GM18868 (cell line): Measurements from ENCODE around the gene NFIX.
"Not testable (repeated sequence)": the region's sequence is repeated elsewhere in the genome, so short reads cannot be mapped to it uniquely, and the experiment has no call there.

ENCODE experiments used
- ATAC-seq: cut with Tn5 transposase; IDR thresholded peaks from one replicate; pipeline ENCODE4 v1.9.1; 2021; ENCODE audit warnings: mild to moderate bottlenecking, moderate library complexity; ENCODE audit not compliant: unreplicated experiment

The NFIX gene

DNA sequence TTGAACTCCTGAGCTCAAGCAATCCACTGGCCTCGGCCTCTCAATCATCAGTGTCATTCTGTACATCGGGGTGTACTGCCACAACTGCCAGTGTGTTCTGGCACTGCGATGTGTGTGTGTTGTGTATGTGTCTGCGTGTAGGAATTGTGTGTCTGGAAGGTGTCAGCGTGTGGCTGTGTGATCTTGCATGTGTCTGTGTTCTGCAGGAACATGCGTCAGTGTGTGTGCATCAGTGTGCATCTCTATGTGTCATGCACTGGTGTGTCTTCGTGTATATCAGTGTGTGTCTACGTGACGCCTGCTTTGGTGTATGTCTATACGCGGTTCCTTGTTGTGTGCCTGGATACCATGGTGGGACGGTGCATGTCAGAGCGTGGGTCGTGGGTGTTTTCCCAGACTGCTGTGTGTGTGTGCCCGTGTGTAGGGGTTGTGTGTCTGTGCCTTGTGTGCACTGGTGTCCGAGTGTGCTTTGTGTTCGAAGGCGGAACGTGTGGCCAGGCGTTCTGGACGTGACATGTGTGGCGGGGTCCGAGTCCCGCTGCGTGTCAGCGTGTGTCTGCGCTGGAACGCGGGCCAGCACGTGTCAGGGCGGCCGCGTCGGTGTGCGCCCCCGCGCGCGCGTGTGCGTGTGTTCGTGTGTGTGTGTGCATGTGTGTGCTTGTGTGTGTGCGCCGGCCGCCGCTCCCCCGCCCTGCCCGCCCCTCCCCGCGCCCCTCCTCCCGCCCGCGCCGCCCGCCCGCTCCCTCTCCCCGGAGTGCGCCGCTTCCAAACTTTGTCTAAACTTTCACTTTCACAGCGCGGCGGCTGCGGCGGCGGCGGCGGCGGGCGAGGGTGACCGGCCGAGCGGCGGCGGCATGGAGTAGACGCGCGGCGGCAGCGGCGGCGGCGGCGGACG, at the start of gene NFIX:
Gene NFIX, plus strand, starts transcription at position 775 of the 895 bp plus-strand sequence. CDS start 363 bp downstream, outside the sequence.
- ATAC-seq = no peak

DNA sequence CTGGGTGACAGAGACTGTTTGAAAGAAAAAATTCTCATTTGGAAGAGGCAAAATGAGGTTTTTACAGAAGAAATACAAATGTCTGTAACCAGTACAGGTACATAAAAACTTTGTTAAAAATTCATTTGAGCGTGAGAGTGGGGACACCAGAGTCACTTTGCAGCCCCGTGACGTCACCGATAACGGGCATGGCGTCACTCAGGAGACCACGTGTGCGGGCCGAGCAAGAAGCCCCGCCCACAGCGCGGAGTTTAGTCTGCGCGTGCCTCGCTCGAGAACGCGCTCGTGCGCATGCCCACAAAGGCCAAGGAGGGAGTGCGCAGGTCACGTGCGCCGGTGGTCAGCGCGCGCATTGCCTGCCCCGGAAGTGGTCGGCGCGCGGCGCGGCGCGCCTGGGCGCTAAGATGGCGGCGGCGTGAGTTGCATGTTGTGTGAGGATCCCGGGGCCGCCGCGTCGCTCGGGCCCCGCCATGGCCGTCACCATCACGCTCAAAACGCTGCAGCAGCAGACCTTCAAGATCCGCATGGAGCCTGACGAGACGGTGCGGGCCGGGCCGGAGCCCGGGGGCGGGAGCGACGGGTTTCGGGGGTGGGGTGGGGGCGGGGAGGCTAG, 49.7 kb upstream of the NFIX start, which contains the start of gene RAD23A:
Gene RAD23A, plus strand, starts transcription at position 384 of the 613 bp plus-strand sequence. Its CDS starts 87 bp downstream, at position 471.
- peak; percentile 68 for ATAC-seq

DNA sequence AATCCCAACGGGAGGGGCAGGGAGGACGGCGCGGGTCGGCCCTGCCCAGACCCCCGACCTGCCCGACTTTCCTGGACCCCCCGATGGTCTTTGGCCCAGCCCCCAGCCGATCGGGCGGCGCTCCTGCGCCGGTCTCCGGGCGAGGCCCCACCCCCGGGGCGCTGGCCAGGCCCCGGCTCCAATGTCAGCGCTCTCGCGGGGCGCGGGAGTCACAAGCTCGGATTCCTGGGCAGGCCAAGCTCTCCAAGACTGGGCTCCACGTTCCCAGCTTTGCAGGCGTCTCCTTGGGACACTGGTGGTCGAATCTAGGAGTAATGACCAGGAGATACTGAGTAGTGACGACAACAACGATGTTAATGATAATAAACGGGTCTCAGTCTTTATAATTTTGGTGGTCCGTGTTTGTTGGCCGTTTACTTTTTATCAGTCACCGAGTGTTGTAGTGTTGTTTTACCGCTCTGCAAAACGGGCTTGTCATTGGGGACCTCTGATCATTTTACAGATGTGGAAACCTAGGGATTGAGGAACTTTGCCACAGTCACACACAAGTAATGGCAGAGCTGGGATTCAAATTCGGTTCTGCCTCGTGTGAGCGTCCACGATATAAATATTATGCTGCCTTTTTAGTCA, 49.1 kb upstream of the NFIX start:
- peak; percentile 30 for ATAC-seq

DNA sequence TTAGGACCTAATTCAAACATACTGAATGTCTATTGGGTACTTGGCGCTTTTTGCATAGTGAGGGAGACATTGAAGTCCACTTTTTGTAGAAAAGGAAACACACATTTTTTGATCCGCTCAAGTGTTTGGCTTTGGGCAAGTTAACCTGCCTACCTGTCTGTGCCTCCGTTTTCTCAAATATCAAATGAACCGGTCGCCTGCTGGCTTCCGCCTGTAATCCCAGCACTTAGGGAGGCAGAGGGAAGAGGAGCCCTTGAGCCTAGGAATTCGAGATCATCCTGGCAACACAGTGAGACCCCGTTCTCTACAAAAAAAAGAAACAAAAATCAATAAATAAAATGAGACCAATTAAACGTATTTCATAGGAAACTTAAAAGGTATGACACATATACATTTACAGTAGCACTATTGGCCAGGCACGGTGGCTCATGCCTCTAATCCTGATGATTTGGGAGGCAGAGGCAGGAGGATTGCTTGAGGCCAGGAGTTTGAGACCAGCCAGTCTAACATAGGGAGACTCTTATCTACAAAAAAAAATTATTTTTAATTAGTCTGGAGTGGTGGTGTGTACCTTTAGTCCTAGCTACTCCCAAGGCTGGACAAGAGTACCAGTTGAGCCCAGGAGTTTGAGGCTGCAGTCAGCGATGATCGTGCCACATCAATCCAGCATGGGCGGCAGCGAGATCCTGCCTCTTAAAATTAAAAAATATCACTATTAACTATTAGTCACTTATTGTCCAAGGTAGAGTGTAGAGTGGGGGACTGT, 48.4 kb upstream of the NFIX start:
- no peak for ATAC-seq

DNA sequence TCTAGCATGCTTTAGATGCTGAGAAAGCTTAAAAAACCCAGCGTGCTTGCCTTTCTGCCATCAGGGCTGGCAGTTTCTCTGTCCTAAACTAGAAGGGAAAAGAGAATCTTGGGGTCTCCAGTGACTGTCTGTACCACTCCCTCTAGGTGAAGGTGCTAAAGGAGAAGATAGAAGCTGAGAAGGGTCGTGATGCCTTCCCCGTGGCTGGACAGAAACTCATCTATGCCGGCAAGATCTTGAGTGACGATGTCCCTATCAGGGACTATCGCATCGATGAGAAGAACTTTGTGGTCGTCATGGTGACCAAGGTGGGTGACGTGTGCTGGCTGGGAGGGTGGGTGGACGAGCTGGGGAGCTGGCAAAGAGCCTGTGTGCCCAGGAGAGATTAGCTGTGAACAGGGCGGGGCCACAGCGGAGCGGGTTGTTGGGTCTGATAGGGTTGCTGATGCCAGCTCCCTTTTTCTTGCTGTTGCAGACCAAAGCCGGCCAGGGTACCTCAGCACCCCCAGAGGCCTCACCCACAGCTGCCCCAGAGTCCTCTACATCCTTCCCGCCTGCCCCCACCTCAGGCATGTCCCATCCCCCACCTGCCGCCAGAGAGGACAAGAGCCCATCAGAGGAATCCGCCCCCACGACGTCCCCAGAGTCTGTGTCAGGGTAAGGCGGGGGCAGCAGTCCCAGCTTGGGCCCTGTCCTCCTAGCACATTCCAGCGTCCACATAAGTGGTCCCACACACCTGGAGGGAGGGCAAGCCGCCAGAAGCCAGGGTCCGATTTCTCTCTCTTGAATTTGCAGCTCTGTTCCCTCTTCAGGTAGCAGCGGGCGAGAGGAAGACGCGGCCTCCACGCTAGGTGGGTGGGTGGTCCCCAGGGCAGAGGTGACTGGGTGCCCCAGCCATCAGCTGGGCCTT, 47.3 kb upstream of the NFIX start:
- ATAC-seq = no peak

DNA sequence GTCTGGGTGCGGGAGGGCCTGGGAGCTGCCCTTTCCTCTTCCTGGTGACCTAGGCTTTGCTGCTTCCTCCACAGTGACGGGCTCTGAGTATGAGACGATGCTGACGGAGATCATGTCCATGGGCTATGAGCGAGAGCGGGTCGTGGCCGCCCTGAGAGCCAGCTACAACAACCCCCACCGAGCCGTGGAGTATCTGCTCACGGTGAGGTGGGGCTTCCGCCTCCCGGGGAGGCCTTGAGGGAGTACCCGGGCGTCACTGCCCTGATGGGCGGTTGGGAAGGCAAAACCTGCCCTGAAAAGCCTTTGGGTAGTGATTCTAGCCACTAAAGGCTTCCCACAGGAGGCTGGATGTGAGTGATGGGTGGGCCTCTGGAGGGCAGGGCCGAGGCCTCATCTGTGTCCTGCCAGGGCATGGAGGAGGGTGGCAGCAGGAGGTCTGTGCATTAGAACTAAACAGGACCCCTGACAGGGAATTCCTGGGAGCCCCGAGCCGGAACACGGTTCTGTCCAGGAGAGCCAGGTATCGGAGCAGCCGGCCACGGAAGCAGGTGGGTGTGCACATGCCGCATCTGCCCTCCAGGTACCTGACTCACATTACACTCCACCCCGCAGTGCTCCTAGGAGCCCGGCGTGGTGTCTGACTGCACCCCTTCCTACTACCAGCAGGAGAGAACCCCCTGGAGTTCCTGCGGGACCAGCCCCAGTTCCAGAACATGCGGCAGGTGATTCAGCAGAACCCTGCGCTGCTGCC, 46.5 kb upstream of the NFIX start:
- ATAC-seq = no peak

DNA sequence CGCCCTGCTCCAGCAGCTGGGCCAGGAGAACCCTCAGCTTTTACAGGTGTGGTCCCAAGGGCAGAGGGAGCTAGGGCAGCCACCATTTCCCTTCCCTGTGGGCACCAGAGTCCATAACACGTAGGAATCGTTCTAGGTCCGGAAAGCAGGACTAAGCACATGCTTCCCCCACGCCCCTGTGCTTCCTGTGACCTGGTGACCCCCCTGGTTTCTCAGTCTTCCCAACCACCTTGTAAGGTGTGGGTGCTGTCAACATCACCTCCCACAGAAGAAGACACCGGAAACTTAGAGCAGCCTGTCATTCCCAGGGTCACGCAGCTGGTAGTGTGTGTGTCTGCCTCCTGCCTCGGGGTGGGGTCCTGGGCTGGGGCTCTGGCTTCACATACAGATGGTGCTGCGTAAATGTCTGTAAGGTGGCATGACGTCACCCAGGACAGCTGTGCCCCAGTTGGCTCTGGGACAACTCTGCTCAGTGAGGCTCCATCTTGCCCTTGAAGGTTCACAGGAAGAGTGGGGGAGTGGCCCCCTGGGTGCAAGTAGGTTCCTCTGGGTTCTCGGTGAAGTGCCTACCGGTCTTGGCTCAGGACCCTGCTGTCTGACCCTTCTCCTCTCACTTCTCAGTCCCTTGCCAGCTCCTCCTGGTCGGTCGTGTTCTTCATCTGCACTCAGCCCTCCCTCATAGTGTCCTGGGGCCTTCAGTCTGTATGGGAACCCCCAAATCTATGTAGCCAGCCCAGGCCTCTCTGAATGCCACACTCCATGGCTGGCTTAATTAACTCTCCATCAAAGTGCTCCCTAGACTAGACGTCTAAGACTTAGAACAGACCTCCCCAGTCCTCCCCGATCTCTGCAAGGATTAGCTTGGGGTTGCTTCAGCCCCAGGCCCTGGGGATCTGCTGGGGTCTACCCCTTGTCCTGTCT, 45.7 kb upstream of the NFIX start:
- no peak for ATAC-seq

DNA sequence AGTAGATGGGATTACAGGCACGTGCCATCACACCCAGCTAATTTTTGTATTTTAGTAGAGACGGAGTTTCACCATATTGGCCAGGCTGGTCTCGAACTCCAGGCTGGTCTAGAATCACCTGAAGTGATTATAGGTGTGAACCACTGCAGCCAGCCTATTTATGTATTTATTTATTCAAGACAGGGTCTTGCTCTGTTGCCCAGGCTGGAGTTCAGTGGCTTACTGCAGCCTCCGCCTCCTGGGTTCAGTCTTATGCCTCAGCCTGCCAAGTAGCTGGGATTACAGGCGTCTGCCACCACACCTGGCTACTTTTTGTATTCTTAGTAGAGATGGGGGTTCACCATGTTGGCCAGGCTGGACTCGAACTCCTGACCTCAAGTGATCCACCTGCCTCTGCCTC, 43.2 kb upstream of the NFIX start:
- not testable (repeated sequence) for ATAC-seq

DNA sequence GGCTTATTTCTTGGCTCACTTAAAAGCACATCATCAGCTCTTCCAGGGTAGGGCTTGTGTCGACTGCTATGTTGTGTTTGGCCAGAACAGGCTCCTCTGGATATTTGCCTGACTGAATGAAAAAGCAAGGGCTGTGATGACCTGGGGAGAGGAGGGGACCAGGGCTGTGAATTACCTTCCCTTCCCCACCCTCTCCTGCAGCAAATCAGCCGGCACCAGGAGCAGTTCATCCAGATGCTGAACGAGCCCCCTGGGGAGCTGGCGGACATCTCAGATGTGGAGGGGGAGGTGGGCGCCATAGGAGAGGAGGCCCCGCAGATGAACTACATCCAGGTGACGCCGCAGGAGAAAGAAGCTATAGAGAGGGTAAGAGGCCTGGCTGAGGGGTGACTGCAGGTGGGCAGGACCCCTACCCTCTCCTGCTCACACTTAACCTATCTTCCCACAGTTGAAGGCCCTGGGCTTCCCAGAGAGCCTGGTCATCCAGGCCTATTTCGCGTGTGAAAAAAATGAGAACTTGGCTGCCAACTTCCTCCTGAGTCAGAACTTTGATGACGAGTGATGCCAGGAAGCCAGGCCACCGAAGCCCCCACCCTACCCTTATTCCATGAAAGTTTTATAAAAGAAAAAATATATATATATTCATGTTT, 42.7 kb upstream of the NFIX start:
- ATAC-seq = no peak

DNA sequence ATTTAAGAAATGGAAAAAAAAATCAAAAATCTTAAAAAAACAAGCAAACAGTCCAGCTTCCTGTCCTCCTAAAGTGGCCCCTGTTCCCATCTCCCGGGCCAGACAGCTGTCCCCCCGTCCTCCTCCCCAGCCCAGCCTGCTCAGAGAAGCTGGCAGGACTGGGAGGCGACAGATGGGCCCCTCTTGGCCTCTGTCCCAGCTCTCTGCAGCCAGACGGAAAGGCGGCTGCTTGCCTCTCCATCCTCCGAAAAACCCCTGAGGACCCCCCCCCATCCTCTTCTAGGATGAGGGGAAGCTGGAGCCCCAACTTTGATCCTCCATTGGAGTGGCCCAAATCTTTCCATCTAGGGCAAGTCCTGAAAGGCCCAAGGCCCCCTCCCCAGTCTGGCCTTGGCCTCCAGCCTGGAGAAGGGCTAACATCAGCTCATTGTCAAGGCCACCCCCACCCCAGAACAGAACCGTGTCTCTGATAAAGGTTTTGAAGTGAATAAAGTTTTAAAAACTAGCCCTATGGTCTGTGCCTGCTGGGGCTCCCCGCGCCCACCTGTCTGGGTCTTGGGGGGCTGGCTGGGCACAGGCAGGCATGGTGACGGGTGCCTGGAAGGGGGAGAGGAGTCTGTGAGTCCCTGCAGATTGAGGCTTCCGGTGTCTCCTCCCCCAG, 42.0 kb upstream of the NFIX start:
- ATAC-seq = no peak

DNA sequence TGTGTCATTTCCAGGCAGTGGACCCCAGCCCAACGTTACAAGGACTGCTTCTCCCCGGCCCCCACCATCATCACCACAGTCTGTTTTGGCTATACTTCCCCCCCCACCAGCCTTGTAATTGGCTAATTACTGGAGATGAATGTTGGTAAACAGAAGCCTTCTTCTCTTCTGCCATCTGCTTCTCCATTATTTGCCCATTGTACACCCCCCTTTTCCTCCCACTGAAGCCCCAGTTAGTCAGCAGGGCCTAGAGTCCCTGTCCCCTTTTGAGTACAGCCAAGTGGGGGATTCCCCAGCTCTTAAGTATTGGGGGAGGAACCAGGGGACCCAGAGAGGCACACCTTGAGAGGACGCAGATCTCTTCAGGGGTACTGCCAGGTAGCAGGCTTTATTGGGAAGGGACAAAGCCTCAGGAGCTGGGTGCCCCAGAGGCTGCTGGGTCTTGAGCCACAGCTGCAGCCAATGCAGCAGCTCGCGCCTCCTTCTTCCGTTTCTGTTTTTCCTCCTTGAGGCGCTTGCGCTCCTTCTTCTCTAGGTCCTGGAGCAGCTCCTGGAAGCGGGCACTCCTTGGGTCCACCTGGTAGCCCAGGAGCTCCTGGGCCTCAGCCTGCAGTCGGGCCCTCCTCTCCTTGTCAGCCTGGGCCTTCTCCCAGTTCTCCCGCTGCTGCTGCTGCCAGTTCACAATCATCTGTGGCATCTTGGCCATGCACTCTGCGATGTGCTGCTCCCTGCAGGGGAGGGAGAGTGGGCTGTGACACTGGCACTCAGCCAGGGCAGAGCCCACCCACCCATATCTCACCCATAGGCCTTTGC, 41.3 kb upstream of the NFIX start:
- no peak for ATAC-seq

DNA sequence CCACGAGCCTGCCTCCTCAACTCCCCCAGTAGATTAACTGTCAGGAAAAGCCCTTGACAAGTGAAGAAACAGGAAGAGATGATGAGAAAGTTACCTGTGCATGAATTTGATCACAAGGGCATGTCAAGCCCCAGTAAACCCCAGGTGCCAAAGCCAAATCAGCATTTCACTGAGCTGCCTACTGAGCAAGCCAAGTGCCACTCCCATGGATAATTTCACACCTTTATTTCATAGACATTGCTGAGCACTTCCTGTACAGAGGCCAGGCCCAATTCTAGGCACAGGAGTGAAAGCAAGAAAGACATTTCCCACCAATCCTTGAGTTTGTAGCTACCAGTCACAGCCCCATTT, 40.7 kb upstream of the NFIX start:
- no peak for ATAC-seq

DNA sequence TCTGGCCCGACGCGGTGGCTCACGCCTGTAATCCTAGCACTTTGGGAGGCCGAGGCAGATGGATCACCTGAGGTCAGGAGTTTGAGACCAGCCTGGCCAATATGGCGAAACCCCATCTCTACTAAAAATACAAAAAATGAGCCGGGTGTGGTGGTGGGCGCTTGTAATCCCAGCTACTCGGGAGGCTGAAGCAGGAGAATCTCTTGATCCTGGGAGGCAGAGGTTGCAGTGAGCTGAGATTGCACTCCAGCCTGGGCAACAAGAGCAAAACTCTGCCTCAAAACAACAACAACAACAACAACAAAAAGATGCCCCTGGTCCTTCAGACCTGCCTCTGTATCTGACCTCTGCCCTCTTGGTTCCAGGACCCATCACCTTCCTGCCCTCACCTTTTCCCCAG, 39.7 kb upstream of the NFIX start:
- ATAC-seq = not testable (repeated sequence)

DNA sequence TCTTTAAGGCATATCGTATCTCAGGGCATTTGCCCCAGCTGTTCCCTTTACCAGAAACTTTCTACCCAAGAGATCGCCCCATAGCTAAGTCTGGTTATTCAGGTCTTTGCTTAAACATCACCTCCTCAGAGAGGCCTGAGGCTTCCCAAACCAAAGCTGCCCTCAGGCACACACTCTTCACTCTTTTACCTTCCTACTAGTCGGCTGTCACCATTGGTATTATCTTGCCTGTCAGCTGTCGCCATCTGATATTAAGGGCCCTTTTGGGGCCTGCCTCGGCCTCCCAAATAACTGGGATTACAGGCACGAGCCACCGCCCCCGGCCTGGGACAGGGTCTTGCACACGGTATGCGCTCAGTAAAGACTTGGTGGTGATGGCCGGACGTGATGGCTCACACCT, 39.3 kb upstream of the NFIX start:
- no peak for ATAC-seq

DNA sequence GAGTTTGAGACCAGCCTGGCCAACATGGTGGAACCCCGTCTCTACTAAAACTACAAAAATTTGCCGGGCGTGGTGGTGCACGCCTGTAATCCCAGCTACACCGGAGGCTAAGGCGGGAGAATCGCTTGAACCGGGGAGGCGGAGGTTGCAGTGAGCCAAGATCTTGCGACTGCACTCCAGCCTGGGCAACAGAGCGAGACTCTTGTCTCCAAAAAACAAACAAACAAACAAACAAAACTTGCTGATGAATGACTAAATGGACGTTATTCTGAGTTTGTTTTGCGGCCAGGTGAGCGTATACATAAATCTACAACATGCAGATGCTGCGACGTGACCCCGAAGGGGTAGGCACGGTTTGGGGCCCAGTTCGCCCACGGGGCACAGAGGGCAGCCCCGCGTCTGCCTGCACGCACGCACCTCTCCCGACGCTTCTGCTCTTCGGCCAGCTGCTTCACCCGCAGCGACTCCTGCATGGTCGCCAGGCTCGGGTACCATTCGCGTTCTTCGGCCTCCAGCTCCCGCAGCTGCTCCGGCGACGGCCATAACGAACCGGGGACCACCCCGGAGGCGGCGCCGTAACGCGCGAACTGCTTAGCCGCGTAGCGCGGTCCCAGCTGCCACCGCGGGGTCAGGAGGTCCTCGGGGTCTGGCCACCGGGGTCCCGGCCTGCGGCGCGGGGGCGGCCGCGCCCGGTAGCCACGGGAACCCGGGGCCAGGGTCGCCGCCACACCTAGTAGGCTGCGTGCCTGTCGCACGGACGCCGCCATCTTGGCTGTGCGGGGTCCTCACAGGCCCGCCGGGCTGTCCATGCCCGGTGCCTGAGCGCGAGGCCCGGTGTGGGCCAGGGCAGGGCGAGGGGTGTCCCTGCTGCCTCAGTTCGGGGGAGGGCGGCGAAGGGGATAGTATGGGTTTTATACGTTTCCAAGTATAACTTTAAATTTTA, 38.6 kb upstream of the NFIX start, which contains the start of gene GADD45GIP1:
Gene GADD45GIP1, minus strand, starts transcription at position 778 of the 943 bp plus-strand sequence. Its CDS starts 11 bp downstream, at position 767.
- ATAC-seq = peak; percentile 51
